Mesenchymal stem cell (in vitro differentiated cells and primary cell): ENCODE results near the gene GNG4.

ENCODE experiments used
- DNase-seq: peaks from one replicate; pipeline ENCODE4 v3.0.0-alpha.2; 2013
- H2AFZ ChIP-seq: one replicate; pipeline ENCODE4 v1.6.1; 2013; ENCODE audit warnings: low read depth, mild to moderate bottlenecking, control low read depth, inconsistent platforms, low read length, moderate library complexity
- H2AK5ac ChIP-seq: 2 replicates; pipeline ENCODE4 v1.6.1; 2013; ENCODE audit warnings: low read length, moderate library complexity, mild to moderate bottlenecking, inconsistent platforms; ENCODE audit not compliant: severe bottlenecking
- H2BK120ac ChIP-seq: one replicate; pipeline ENCODE4 v1.6.1; 2013; ENCODE audit warnings: low read depth, mild to moderate bottlenecking, inconsistent platforms, low read length, moderate library complexity
- H2BK12ac ChIP-seq, 2 experiments: one replicate each; pipeline ENCODE4 v1.6.1; 2013; ENCODE audit warnings: inconsistent platforms in 2 of 2, low read length in 2 of 2, mild to moderate bottlenecking in 2 of 2, moderate library complexity in 2 of 2, control low read depth in 1 of 2
- H2BK15ac ChIP-seq: one replicate; pipeline ENCODE4 v1.6.1; 2013; ENCODE audit warnings: mild to moderate bottlenecking, low read depth, inconsistent platforms; ENCODE audit not compliant: poor library complexity, severe bottlenecking
- H2BK5ac ChIP-seq: 2 replicates; pipeline ENCODE4 v1.6.1; 2013; ENCODE audit warnings: low read depth, mild to moderate bottlenecking, low read length, control low read depth, inconsistent platforms; ENCODE audit not compliant: poor library complexity, severe bottlenecking
- H3K14ac ChIP-seq, 2 experiments: one replicate each; pipeline ENCODE4 v1.6.1; 2013; ENCODE audit warnings: inconsistent platforms in 2 of 2, low read length in 2 of 2, control low read depth in 1 of 2, mild to moderate bottlenecking in 1 of 2, moderate library complexity in 1 of 2
- H3K18ac ChIP-seq, 2 experiments: one replicate each; pipeline ENCODE4 v1.6.1; 2013; ENCODE audit warnings: inconsistent platforms in 2 of 2, low read length in 2 of 2, control low read depth in 1 of 2, low read depth in 1 of 2, mild to moderate bottlenecking in 1 of 2
- H3K23ac ChIP-seq, 2 experiments: one replicate each; pipeline ENCODE4 v1.6.1; 2013; ENCODE audit warnings: inconsistent platforms in 2 of 2, low read length in 2 of 2, mild to moderate bottlenecking in 2 of 2, moderate library complexity in 2 of 2, control low read depth in 1 of 2
- H3K27ac ChIP-seq: 2 replicates; pipeline ENCODE4 v1.5.1; 2013; ENCODE audit warnings: mild to moderate bottlenecking, moderate library complexity, low read length, control low read depth, inconsistent platforms; ENCODE audit not compliant: poor library complexity, severe bottlenecking
- H3K27me3 ChIP-seq, 2 experiments: 2 replicates each; pipeline versions ENCODE4 v1.6.1 to v1.7.0; 2013; ENCODE audit warnings: low read length in 2 of 2, mild to moderate bottlenecking in 2 of 2, moderate library complexity in 2 of 2, control low read depth in 1 of 2, inconsistent platforms in 1 of 2; ENCODE audit not compliant: control insufficient read depth in 1 of 2, insufficient read depth in 1 of 2
- H3K36me3 ChIP-seq, 2 experiments: 2 replicates each; pipeline versions ENCODE4 v1.6.1 to v1.7.0; 2013; ENCODE audit warnings: low read length in 2 of 2, control low read depth in 1 of 2, inconsistent platforms in 1 of 2, low read depth in 1 of 2, mild to moderate bottlenecking in 1 of 2; ENCODE audit not compliant: insufficient read depth in 2 of 2, control insufficient read depth in 1 of 2
- H3K4ac ChIP-seq, 2 experiments: one replicate each; pipeline ENCODE4 v1.6.1; 2013; ENCODE audit warnings: inconsistent platforms in 2 of 2, low read length in 2 of 2, mild to moderate bottlenecking in 2 of 2, moderate library complexity in 2 of 2, control low read depth in 1 of 2, low read depth in 1 of 2
- H3K4me1 ChIP-seq: 2 replicates; pipeline ENCODE4 v1.6.1; 2013; ENCODE audit warnings: low read depth, low read length, control low read depth; ENCODE audit not compliant: control insufficient read depth, insufficient read depth
- H3K4me2 ChIP-seq: 2 replicates; pipeline ENCODE4 v1.6.1; 2013; ENCODE audit warnings: low read length, mild to moderate bottlenecking, inconsistent platforms; ENCODE audit not compliant: poor library complexity, severe bottlenecking
- H3K4me3 ChIP-seq, 2 experiments: 2 replicates each; pipeline versions ENCODE4 v1.5.1 to v1.7.0; 2013; ENCODE audit warnings: low read length in 2 of 2, mild to moderate bottlenecking in 2 of 2, control low read depth in 1 of 2, low read depth in 1 of 2; ENCODE audit not compliant: insufficient read depth in 1 of 2
- H3K79me1 ChIP-seq: replicated peaks from 2 replicates; pipeline ENCODE4 v1.6.1; 2013; ENCODE audit warnings: mild to moderate bottlenecking, control low read depth, low read length, inconsistent platforms; ENCODE audit not compliant: poor library complexity, severe bottlenecking
- H3K9ac ChIP-seq: 2 replicates; pipeline ENCODE4 v1.7.0; 2013; ENCODE audit warnings: mild to moderate bottlenecking, low read length, moderate library complexity
- H3K9me3 ChIP-seq: 2 replicates; pipeline ENCODE4 v1.7.0; 2013; ENCODE audit warnings: mild to moderate bottlenecking, low read length; ENCODE audit not compliant: control insufficient read depth
- H4K8ac ChIP-seq: one replicate; pipeline ENCODE4 v1.6.1; 2013; ENCODE audit warnings: inconsistent platforms, mild to moderate bottlenecking, low read length, moderate library complexity
- H4K91ac ChIP-seq: one replicate; pipeline ENCODE4 v1.6.1; 2013; ENCODE audit warnings: mild to moderate bottlenecking, low read length, inconsistent platforms
- WGBS: methylation state at CpG from one replicate; pipeline ENCODE4 v1.1.7; 2013; ENCODE audit warnings: mixed read lengths; 5-methylcytosine and 5-hydroxymethylcytosine counted together

GNG4 gene

GRCh38 chr1:235504494-235505222 lies 144.9 kb downstream of the GNG4 start:
- peak overlapping the region in 1 of 2 experiments; percentile 71 for H3K4ac ChIP-seq
- no peaks in the 10 kb centered on the region for H3K4me1 ChIP-seq
- H2BK12ac ChIP-seq = peak overlapping the region; percentile 20 to 37
- H2AK5ac ChIP-seq = no peak overlapping the region
- H3K14ac ChIP-seq = peak overlapping the region in 1 of 2 experiments; percentile 89
- peak overlapping the region; percentile 97 to 99 for H3K4me3 ChIP-seq
- H3K18ac ChIP-seq = peak overlapping the region; percentile 82 to 93
- H3K9ac ChIP-seq = peak overlapping the region; percentile 96
- H2BK15ac ChIP-seq = peak overlapping the region; percentile 97
- H2BK5ac ChIP-seq = peak overlapping the region; percentile 34
- DNase-seq = peak; percentile 99
- peak overlapping the region in 1 of 2 experiments; percentile 84 for H3K23ac ChIP-seq
- peaks cover 1% of the 10 kb centered on the region for H3K79me1 ChIP-seq
- no peaks in the 10 kb centered on the region for H3K36me3 ChIP-seq
- H3K27ac ChIP-seq = peak overlapping the region; percentile 95
- peak overlapping the region; percentile 90 for H2BK120ac ChIP-seq
- peak overlapping the region; percentile 81 for H3K4me2 ChIP-seq
- H3K9me3 ChIP-seq = no peaks in the 10 kb centered on the region
- WGBS = under 1% methylated on average over 61 of the region's 61 CpGs
- peak overlapping the region; percentile 96 for H2AFZ ChIP-seq
- peak overlapping the region; percentile 93 for H4K91ac ChIP-seq
- peak overlapping the region; percentile 87 for H4K8ac ChIP-seq
- H3K27me3 ChIP-seq = no peaks in the 10 kb centered on the region

GRCh38 chr1:235504122-235504493 lies 145.5 kb downstream of the GNG4 start, which contains the start of gene B3GALNT2:
TSS of gene B3GALNT2 (minus strand) at chr1:235504452. CDS start at chr1:235504252, 200 bp downstream.
- Histone ChIP-seq H2BK12ac (peak within 1 kb of the TSS; percentile 20 to 37), H3K27ac (peak within 1 kb of the TSS; percentile 95), H2BK15ac (peak within 1 kb of the TSS; percentile 97), H3K4me3 (peak within 1 kb of the TSS; percentile 97 to 99), H3K4ac (peak within 1 kb of the TSS; percentile 46 to 71), H3K4me1 (no peaks in the 10 kb centered on the region), H3K9me3 (no peaks in the 10 kb centered on the region), H4K91ac (peak within 1 kb of the TSS; percentile 93), H3K14ac (peak within 1 kb of the TSS in 1 of 2 experiments; percentile 89), H2AFZ (peak within 1 kb of the TSS; percentile 96), H3K9ac (peak within 1 kb of the TSS; percentile 96), H2AK5ac (no peak within 1 kb of the TSS), H3K79me1 (peaks cover 1% of the 10 kb centered on the region), H3K27me3 (no peaks in the 10 kb centered on the region), H3K4me2 (peak within 1 kb of the TSS; percentile 81), H2BK5ac (peak within 1 kb of the TSS; percentile 34), H3K36me3 (no peaks in the 10 kb centered on the region), H3K23ac (peak within 1 kb of the TSS in 1 of 2 experiments; percentile 84), H3K18ac (peak within 1 kb of the TSS; percentile 89 to 93), H2BK120ac (peak within 1 kb of the TSS; percentile 90), H4K8ac (peak within 1 kb of the TSS; percentile 87)
- no peak for DNase-seq
- under 1% methylated on average over 30 of the region's 48 CpGs for WGBS

DNA sequence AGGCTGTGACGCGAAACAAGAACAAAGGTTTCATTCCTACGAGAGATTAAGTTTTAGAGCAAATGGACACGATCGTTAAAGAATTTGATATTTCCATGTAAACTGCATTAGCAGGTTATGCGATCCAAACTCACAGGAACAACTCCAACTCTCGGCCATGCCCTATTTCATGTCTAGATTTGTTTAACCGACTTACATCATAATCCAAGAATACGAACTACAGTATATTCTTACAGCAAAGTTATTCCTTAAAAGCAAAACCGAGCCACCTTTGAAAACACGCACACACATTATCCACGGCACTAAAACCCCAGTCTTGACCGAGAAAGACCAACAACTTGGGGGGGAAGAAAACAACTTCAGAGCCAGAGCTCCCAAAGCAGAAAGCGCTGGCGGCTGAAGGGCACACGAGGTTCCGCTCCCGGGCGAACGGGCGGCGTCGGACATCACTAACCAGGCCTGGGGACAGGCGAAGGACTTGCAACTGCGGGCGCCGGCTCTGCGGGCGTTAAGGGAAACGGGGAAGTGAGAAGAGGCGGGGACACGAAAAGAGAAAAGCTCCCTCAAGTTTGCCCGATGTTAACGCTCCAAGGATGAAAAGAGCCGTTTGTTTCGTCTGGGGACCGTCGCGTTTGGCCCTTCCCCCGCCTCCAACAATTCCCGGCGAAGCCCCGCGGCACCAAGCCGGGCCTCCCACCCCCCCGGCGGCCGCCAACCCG lies 146.0 kb downstream of the GNG4 start:
- Histone ChIP-seq H3K4me2 (peak overlapping the region; percentile 79), H2BK12ac (no peak overlapping the region), H3K4me1 (no peaks in the 10 kb centered on the region), H3K18ac (peak overlapping the region; percentile 78 to 89), H4K91ac (no peak overlapping the region), H3K4ac (no peak overlapping the region), H2BK15ac (no peak overlapping the region), H3K4me3 (peak overlapping the region; percentile 87 to 99), H3K23ac (no peak overlapping the region), H3K9ac (peak overlapping the region; percentile 92), H3K9me3 (no peaks in the 10 kb centered on the region), H2AFZ (no peak overlapping the region), H3K27ac (peak overlapping the region; percentile 66), H2BK120ac (peak overlapping the region; percentile 61), H3K14ac (no peak overlapping the region), H2BK5ac (no peak overlapping the region), H3K36me3 (no peaks in the 10 kb centered on the region), H3K79me1 (peaks cover 1% of the 10 kb centered on the region), H2AK5ac (no peak overlapping the region), H4K8ac (no peak overlapping the region), H3K27me3 (no peaks in the 10 kb centered on the region)
- peak; percentile 72 for DNase-seq
- WGBS = 1% methylated on average over 43 of the region's 49 CpGs
